Stimulated activated CD4-positive, alpha-beta T cell treated with anti-CD3 and anti-CD28 coated beads, TNF-alpha, amount 100 ng/mL, for 4 hours (primary cell): Measurements from ENCODE around the gene NPAS2.

Experiments
- DNase-seq, 3 experiments: peaks; one replicate each; pipeline ENCODE4 v3.0.0-alpha.2; 2020; ENCODE audit warnings: low read depth in 3 of 3

NPAS2 gene

DNA sequence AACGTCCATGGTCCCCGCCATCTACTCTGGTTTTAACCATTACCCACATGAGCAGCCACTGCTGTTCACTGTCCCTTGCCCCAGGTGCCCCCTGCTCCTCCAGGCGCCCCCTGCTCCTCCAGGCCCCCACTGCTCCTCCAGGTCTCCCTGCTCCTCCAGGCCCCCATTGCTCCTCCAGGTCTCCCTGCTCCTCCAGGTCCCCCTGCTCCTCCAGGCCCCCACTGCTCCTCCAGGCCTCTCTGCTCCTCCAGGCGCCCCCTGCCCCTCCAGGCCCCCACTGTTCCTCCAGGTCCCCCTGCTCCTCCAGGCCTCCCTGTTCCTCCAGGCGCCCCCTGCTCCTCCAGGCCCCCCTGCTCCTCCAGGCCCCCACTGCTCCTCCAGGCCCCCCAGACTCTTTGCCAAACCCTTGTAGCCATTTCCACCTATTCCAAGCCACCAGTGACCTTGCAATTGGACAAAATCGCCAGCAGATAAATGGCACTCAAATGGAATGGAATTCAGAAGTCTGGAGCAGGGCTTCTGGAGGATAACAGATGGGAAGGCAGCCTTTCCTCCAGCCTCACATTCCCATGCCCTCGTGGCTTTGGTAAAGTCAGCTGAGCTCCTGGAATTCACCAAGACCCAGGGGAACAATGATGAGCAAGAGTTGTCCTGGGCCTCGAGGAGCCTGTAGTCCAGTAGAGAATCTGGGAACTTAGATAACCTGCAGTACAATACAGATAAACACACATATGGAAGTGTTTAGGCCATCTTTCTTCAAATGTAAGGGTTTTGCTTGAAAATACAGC is 168.9 kb downstream of the NPAS2 start:
- no peak for DNase-seq

- DNase-seq: no peak
Measured at GRCh38 chr2:100989666-100990065, 169.7 kb downstream of the NPAS2 start.

- no peak for DNase-seq
Measured at GRCh38 chr2:100990166-100990565, 170.2 kb downstream of the NPAS2 start.

GRCh38 chr2:100990650-100991403 is 170.9 kb downstream of the NPAS2 start:
- no peak for DNase-seq

DNA sequence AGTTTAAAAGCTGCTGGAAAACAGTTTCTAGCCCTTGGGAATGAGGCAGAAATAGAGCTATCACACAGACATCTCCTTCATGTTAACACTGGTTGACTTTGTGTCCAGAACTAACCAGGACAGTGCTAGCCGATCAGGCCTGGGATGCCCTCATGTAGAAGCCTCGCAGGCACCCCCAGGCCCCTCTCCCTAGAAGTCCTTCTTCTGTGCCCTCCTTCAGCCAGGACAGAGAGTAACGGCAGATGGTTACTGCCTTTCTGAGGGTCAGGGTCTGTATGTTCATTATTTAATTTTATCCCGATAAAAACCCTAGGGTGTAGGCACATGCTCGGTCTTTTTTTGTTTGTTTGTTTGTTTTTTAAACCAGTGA is 171.4 kb downstream of the NPAS2 start:
- no peak for DNase-seq

DNA sequence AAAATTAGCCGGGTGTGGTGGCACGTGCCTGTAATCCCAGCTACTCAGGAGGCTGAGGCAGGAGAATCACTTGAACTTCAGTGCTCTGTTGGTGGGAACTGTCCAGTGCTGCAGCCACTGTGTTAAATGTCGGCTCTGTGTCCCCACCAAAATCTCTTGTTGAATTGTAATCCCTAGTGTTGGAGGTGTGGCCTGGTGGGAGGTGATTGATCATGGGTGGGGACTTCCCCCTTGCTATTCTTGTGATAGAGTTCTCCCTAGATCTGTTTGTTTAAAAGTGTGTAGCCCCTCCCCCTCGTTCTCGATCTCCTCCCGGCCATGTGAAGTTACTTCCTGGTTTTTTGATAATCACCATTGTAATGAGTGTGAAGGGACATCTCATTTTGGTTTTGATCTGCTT is 172.3 kb downstream of the NPAS2 start:
- DNase-seq: no peak

DNA sequence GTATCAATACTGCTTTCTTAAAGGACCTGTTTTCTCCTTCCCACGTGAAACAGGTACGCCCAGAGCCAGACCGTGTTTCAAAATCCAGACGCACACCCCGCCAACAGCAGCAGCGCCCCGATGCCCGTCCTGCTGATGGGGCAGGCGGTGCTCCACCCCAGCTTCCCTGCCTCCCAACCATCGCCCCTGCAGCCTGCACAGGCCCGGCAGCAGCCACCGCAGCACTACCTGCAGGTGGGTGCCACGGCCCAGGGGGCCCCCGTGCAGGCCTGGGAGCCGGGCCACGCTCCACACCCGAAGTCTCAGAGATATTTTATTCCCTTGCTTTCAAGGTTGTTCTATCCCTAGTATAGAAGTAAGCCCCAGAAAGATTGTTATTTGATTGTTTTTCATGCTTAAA is 173.4 kb downstream of the NPAS2 start:
- DNase-seq: no peak

DNA sequence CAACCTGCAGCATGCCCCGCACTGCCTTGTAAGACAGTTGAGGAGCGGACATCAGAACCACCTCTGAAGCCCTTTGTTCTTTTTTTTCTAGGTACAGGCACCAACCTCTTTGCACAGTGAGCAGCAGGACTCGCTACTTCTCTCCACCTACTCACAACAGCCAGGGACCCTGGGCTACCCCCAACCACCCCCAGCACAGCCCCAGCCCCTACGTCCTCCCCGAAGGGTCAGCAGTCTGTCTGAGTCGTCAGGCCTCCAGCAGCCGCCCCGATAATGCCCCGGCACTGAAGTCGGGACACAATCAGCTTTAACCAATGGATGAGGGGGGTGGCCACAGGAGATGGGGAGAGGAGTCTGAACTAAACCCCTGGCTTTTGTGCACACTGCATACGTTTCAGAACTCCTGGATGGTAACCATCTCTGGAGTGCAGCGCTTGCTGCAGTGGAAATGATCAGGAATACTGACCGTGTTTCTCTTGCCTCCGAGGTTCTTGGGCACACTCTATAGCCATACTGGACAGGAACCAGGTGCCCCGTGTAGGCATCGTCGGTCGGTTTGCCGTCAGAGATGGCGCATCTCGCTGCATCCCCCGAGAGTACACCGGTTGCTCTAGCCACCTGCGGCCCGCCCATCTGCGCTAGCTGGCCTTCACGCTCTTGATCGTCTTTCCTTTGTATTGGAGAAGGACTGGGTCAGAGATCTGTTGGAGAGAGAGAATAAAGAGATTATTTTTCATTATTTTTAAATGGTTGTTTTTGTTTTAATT is 175.6 kb downstream of the NPAS2 start:
- DNase-seq: no peak

- DNase-seq: no peak
Measured at GRCh38 chr2:100997509-100998234, 177.7 kb downstream of the NPAS2 start.

- DNase-seq: no peak
Measured at GRCh38 chr2:100998235-100998573, 178.3 kb downstream of the NPAS2 start.

DNA sequence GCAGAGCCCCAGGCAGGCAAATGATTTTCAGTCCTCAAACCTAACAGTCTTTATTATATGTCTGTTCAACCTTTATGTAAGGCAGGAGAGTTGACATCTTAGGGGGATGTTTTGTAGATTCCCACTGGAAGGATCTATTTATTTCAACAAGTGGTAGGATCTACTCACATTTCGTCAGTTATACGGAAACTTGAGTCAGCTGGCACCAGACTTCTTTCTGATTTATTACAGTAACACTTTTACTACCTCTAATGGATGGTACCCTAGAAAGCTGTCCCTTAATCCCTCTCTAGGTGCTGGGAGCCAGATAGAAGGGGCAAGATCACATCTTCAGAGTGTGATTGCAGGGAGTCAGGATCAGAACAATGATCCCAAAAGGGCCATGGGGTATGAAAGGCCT is 180.1 kb downstream of the NPAS2 start:
- no peak for DNase-seq

DNA sequence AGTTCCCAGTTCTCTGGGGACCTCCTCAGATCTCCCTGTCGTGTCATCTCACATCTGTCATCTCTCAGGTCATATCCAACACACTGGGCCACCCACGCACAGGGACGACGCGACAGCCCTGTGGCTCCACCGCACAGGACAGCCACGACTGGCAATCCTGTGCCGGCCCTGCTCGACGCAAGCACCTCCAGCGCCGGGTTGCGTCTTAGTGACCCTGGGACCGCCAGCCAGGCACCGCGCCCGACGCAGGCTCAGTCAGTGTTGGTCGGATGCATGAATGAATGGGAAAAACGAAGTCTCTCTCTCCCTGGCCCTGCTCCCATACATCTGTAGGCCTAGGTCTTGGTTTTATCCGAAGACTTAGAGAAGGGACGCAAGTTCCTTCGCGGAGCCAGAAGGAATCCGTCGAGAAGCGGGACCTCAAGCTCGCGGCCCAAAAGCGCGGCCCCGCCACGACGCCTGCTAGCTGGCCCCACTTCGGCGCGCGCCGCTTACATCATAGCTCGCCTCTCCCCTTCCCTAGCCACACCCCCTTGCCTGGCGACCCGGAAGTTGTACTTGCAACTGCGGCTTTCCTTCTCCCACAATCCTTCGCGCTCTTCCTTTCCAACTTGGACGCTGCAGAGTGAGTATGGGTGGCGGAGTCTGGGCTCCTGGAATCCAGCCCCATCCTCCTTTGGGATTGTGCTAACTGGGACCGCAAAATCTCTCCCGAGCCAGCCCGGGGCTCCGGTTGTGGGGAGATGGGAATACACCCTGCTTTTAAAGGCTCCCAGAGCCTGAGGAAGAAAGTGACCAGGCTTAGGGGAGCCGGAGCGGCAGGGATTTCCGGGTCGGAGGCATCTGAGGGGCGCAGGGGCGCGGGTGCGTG is 182.0 kb downstream of the NPAS2 start, which contains the start of gene RPL31:
Gene RPL31, plus strand, starts transcription at position 599 of the 871 bp plus-strand sequence. CDS start 413 bp downstream, outside the sequence.
- peak; percentile 77 to 92 (median 92) for DNase-seq

GRCh38 chr2:101002562-101003277 is 182.8 kb downstream of the NPAS2 start:
- no peak for DNase-seq

- DNase-seq: no peak
Measured at GRCh38 chr2:101003278-101003775, 183.4 kb downstream of the NPAS2 start.

DNA sequence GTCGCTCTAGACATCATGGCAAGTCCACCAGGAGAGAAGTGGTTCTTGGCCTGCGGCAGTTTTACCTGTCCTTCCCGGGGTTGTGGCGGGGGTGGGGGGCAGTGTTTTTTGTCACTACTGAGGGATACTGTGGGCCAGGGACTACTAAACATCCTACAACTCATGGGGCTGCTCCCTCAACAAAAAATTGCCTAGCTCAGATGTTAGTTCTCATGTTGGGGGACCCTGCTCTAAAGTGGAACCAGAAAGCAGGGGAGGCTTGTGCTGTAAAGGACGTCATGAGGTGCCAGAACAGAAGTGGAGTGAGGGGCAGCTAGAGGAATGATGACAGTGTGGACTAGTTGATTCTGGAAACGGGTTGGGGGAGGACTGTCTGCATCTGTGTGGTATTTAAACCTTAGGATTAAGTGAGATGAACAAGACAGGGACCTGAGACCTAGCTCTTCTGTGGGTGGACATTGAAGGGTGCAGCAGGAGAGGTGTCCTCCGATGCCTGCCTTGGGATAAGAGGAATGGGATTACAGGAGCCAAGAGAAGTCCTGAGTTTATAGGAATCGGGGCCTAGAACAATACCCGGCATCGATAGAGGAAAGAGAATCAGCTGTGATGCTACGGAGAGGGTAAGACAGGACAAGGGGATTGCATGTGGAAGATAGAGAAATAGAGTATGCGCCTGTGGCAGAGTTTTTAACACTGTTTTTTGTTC is 184.8 kb downstream of the NPAS2 start:
- no peak for DNase-seq

DNA sequence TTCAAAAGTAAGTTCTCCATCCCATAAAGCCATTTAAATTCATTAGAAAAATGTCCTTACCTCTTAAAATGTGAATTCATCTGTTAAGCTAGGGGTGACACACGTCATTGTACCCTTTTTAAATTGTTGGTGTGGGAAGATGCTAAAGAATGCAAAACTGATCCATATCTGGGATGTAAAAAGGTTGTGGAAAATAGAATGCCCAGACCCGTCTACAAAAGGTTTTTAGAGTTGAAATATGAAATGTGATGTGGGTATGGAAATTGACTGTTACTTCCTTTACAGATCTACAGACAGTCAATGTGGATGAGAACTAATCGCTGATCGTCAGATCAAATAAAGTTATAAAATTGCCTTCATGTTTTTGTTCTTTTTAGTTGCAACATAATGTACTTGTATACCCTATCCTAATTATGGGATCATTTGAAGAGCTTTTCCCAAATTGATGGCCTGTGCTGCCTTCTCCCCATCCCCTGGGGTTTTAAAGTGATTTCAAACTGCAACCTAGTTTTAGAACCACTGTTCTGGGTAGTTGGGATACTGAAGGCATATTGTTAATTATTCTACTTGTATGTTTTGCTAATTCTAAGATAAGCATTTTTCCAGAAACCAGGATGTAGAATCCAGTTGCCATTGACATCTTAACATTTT is 186.3 kb downstream of the NPAS2 start:
- DNase-seq: no peak

DNA sequence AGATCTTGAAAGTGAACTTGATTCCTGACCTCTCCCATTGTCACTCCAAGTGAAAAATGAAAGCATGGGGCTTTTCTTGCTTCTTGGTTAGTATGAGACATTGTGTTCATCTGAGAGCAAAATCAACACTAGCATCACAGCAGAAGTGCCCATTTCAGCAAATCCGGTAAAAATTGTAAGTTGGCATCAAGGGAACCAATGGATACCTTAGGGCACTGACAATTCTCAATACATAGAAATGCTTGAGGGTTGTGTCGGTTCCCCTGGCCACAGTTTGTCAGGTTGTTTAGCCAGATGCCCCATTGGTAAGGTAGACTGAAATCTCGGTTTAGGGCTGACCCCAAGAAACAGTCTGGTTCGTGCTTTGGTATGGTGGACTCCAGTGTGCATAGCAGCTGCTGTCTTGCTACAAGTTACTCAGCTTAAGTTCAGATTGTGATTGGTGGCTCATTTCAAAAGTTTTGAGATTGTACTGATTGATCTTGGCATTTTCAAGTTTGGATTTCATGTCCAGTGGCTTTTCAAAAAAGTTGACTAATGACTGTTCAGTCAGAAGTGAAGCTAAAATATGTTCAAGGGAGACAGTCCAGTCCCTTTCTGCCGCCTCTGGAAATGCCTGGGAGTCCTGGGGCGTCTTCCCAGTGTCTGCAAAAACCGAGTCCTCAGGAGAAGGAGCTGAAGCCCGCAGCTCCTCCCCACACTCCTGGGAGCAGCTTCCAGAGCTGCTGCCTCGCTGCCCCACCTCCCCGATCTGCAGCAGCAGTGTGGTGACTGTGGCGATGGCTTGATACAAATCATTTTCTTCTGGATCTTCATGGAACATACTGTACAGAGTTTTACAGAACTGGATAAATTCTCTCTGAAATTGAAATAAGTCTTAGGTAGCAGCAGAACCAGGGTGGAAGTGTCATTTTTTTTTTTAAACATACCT is 187.7 kb downstream of the NPAS2 start:
- DNase-seq: no peak

DNA sequence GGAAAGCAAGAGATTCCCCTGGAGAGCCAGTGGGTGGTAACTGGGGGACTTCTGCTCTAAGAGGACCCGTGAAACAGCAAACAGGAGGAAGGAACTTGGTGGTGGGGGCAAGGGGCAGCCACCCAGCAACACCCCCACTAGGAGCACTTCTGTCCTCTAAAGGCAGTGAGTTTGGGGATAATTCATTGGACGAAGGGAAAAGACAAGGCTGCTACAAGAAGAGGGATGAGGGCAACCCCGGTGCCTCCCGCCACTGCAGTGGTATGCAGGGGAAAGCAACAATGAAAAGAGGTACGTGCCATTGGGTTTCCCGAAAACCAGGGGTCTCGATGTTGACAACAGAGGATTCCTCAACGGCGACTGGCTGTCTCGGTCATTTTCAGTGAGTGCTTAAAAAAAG is 191.2 kb downstream of the NPAS2 start:
- no peak for DNase-seq
